ENCODE data around the gene CDS2.

Gene CDS2

DNA sequence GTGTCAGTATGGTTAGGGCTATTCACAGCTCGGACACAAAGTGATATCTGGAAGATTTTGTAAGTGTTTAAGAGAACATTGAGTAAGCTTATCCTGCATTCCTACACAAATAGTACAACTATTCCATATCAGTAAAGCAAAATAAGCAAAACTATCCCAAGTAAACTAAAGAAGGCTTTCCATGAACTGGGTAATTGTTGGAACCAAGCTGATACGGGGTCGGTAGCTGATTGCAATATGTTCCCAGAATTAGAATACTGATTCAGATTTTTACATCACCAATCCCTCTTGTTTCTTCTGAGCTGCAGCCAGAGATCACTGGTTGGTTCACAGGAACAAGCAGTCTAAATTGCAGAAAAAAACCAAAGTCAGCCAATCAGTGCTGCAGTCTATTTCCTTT lies 54.1 kb downstream of the CDS2 start:
- no peak for DNase-seq (ENCODE audit: low read depth in 2 of 2, low spot score in 1 of 2)

DNA sequence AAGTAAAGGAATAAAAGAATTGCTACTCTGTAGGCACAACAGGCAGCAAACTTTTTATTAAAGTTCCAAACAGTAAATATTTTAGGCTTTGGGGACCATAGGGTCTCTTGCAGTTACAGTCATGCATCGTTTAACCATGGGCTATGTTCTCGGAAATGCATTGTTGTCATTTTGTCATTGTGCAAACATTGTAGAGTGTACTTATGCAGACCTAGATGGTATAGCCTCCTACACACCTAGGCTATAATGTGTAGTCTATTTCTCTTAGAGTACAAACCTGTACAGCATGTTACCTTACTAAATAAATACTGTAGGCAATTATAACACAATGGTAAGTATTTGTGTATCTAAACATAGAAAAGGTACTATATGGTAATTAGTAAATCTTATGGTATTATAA lies 54.7 kb downstream of the CDS2 start:
- DNase-seq (ENCODE audit: low read depth in 2 of 2, low spot score in 1 of 2), result no peak

DNA sequence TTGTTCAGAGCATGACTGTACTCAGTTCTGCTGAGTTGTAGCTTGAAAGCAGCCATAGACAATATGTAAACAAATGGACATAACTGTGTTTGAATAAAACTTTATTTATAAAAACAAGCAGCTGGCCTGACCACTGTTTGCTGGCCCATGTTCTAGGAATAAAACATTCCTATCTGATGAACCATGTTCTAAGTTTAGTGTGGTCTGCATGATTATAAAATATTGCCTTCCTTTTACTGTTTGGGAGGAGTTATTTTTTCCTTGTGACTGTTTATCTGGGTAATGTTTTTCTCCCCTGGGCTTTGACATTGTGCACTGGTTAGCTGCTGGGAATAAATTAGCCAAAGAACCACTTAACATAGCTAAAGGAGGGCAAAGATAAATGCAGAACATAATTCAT lies 55.1 kb downstream of the CDS2 start:
- DNase-seq (ENCODE audit: low read depth in 2 of 2, low spot score in 1 of 2), result no peak

- DNase-seq (ENCODE audit: low read depth in 2 of 2, low spot score in 1 of 2), result no peak
Measured at GRCh38 chr20:5182615-5183254, 55.9 kb downstream of the CDS2 start.

GRCh38 chr20:5183731-5184474 lies 57.1 kb downstream of the CDS2 start:
- no peak for DNase-seq (ENCODE audit: low read depth in 2 of 2, low spot score in 1 of 2)

GRCh38 chr20:5184684-5185083 lies 57.9 kb downstream of the CDS2 start:
- DNase-seq (ENCODE audit: low read depth in 2 of 2, low spot score in 1 of 2), result no peak

DNA sequence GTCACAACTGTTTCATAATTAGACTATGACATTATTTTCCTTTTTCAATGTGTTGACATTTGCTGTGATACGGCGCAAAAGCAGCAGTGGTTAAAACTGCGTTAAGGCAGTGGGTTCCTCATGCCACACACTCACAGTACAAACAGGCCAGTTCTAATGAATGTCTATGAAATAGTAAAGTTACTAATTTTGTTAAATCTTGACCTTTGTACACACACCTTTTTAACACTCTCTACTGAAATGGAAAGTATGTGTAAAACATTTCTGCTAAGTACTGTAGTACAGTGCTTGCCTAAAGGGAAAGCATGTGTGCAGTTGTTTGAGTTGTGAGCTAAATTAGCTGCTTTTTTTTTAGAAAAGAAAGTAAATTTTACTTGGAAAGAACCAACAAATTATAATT lies 60.3 kb downstream of the CDS2 start:
- DNase-seq (ENCODE audit: low read depth in 2 of 2, low spot score in 1 of 2), result no peak

DNA sequence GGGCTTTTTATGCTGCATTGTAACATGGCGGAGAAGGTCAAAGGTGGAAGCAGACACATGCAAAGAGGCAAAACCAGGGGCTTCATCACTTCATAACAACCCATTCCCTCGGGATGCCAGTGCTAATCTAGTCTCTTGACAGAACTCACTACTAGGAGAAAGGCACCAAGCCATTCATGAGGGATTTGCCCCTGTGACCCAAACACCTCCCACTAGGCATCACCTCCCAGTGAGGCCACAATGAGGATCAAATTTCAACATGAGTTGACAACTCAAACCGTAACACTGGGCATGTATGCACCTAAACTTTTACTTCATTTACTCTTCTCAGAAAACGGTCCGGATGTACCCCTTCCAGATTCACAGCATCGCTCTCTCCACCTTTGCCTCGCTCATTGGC lies 61.9 kb downstream of the CDS2 start:
- DNase-seq (ENCODE audit: low read depth in 2 of 2, low spot score in 1 of 2), result no peak

GRCh38 chr20:5189917-5190316 lies 63.1 kb downstream of the CDS2 start:
- no peak for DNase-seq (ENCODE audit: low read depth in 2 of 2, low spot score in 1 of 2)

DNA sequence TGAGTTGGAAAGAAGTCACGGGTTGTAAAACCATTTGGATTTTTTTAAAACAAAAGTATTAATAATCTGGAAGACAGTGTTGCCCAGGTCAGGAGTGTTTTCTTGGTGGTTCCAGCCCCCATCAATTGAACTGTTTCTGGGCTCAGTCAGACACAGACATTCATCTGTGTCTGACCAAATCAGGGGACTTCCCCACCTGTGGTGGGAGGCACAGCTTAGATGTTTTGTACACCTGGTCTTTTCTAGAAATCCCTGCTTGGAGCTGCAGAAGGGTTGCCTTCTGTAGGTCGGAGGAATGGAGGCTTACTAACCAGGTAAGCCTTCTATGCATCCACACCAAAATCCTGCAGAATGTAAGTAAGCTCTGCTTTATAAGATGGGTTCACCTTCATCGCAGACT lies 63.6 kb downstream of the CDS2 start:
- no peak for DNase-seq (ENCODE audit: low read depth in 2 of 2, low spot score in 1 of 2)

GRCh38 chr20:5191829-5192569 lies 65.2 kb downstream of the CDS2 start:
- no peak for DNase-seq (ENCODE audit: low read depth in 2 of 2, low spot score in 1 of 2)

- no peak for DNase-seq (ENCODE audit: low read depth in 2 of 2, low spot score in 1 of 2)
Measured at GRCh38 chr20:5192570-5193431, 66.0 kb downstream of the CDS2 start.

- no peak for DNase-seq (ENCODE audit: low read depth in 2 of 2, low spot score in 1 of 2)
Measured at GRCh38 chr20:5195655-5196054, 68.8 kb downstream of the CDS2 start.

DNA sequence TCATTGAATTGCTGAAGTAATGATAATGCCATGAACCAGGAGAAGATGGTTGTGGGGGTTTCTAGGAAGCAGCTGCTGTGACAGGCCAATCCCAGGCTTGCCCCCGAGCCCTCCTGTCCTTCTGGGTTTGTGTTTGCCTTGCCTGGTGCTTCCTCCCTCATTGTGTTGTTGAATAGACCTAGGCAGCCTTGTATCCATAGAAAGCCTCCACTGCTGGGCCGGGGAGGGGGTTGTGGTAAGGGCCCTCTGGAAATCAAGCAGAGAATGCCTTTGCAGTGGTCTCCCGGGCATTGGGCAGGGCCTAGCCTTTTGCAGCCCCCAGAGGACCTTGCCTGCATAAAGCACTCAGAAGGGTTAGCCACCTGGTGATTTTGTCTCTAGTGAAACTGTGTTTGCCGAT lies 69.3 kb downstream of the CDS2 start:
- DNase-seq (ENCODE audit: low read depth in 2 of 2, low spot score in 1 of 2), result no peak

GRCh38 chr20:5197270-5197827 lies 70.5 kb downstream of the CDS2 start:
- DNase-seq (ENCODE audit: low read depth in 2 of 2, low spot score in 1 of 2), result no peak

GRCh38 chr20:5197847-5198650 lies 71.2 kb downstream of the CDS2 start:
- no peak for DNase-seq (ENCODE audit: low read depth in 2 of 2, low spot score in 1 of 2)

GRCh38 chr20:5198651-5198924 lies 71.8 kb downstream of the CDS2 start:
- no peak for DNase-seq (ENCODE audit: low read depth in 2 of 2, low spot score in 1 of 2)

- DNase-seq (ENCODE audit: low read depth in 2 of 2, low spot score in 1 of 2), result no peak
Measured at GRCh38 chr20:5203380-5203779, 76.6 kb downstream of the CDS2 start.

- peak; percentile 32 to 38 for DNase-seq (ENCODE audit: low read depth in 2 of 2, low spot score in 1 of 2)
Measured at GRCh38 chr20:5205348-5206210, 78.8 kb downstream of the CDS2 start.

DNA sequence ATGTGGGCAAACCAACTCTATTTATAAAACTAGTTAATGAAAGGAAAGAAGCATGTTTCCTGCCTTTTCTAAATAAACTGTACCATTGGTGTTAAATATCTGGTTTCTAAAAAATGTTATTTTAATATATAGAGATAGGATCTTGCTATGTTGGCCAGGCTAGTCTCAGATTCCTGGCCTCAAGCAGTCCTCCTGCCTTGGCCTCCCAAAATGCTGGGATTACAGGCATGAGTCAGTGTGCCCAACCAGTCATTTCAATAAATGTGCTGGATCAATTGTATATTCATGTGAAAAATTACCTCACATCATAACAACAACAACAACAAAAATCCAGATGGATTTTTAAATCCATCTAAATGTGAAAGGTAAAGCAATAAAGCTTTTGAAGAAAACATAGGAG lies 80.3 kb downstream of the CDS2 start:
- DNase-seq (ENCODE audit: low read depth in 2 of 2, low spot score in 1 of 2), result no peak
